Endothelial cell (in vitro differentiated cells): ENCODE measurements around the gene RPL14. TPM values are rescaled to one million over a fixed set of nuclear protein-coding genes. Genes with fewer than 3 reads are reported as not detected.

ENCODE experiments used
- DNase-seq: peaks from one replicate; pipeline ENCODE4 v3.0.0; 2021; ENCODE audit warnings: low spot score
- H3K27ac Mint-ChIP-seq: one replicate; pipeline ENCODE4 v1.8.0; 2021; ENCODE audit warnings: mixed read lengths, inconsistent platforms; ENCODE audit not compliant: unreplicated experiment
- H3K27me3 Mint-ChIP-seq: one replicate; pipeline ENCODE4 v1.8.0; 2021; ENCODE audit warnings: mild to moderate bottlenecking, moderate library complexity, mixed read lengths, inconsistent platforms; ENCODE audit not compliant: unreplicated experiment
- H3K36me3 Mint-ChIP-seq: one replicate; pipeline ENCODE4 v1.8.0; 2021; ENCODE audit warnings: mild to moderate bottlenecking, low read depth, mixed read lengths, inconsistent platforms; ENCODE audit not compliant: unreplicated experiment
- H3K4me1 Mint-ChIP-seq: one replicate; pipeline ENCODE4 v1.8.0; 2021; ENCODE audit warnings: mild to moderate bottlenecking, mixed read lengths, inconsistent platforms; ENCODE audit not compliant: unreplicated experiment
- H3K4me3 Mint-ChIP-seq: one replicate; pipeline ENCODE4 v1.8.0; 2021; ENCODE audit warnings: mild to moderate bottlenecking, mixed read lengths, inconsistent platforms; ENCODE audit not compliant: unreplicated experiment
- H3K9me3 Mint-ChIP-seq: one replicate; pipeline ENCODE4 v1.8.0; 2021; ENCODE audit warnings: mixed read lengths, inconsistent platforms; ENCODE audit not compliant: unreplicated experiment
- total RNA-seq: library from RNA; stranded (reverse); fragmentation: NEBNext Ultra II Directional; extraction: Animal tissue kit (Norgen Biotek cat#: 25700); gene quantifications from one replicate; pipeline ENCODE4 v1.2.1, GENCODE V29; 2021; ENCODE audit not compliant: unreplicated experiment
- TF ChIP-seq, protein P1 (sequence below): fragments of 200-600 bp; sonication (generic); IDR thresholded peaks from one replicate; pipeline ENCODE4 v1.5.0; 2021; ENCODE audit warnings: antibody characterized with exemption; ENCODE audit not compliant: unreplicated experiment

RPL14 gene
- total RNA-seq, 1 donor from 2014 or later = 2,049 TPM

DNA sequence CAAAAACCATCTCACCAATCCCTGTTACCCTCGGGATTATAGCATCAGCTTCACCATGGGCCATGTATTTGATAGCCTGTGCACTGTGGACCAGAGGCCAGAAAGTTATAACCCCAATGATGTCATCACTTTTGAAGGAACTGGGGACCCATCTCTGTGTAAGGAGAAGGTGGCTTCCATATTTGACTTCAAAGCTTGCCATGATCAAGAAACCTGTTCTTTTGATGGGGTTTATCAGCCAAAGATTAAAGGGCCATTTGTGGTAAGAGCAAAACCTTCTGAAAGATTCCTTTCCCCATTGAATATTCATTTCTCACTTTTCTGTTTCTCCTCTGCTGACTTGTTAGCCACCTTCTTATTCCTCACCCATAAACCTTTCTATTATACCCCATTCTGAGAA lies 34.3 kb upstream of the RPL14 start:
- no peaks in the 10 kb centered on the region for H3K27me3 Mint-ChIP-seq
- no peaks in the 10 kb centered on the region for H3K9me3 Mint-ChIP-seq

DNA sequence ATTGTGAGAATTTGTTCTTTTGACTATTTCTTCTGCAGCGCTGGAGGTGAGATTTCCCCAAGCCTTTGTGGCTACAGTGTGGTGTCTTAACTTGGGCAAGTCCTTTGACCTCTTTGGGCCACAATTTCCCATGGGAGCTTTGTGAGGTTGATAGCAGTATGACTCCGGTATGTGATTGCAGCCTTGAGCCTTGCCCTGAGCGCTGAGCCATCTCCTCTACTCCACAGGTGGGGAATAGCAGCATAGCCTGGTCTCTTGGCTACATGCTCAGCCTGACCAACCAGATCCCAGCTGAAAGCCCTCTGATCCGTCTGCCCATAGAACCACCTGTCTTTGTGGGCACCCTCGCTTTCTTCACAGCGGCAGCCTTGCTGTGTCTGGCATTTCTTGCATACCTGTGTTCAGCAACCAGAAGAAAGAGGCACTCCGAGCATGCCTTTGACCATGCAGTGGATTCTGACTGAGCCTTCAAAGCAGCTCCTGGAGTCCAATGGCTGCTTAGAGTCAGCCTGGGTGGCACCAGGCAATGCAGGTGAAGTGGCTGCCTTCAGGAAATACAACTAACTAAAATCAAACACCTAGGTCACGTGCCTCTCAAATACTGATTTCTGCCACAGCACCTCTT lies 30.0 kb upstream of the RPL14 start:
- TF ChIP-seq, protein P1, sequence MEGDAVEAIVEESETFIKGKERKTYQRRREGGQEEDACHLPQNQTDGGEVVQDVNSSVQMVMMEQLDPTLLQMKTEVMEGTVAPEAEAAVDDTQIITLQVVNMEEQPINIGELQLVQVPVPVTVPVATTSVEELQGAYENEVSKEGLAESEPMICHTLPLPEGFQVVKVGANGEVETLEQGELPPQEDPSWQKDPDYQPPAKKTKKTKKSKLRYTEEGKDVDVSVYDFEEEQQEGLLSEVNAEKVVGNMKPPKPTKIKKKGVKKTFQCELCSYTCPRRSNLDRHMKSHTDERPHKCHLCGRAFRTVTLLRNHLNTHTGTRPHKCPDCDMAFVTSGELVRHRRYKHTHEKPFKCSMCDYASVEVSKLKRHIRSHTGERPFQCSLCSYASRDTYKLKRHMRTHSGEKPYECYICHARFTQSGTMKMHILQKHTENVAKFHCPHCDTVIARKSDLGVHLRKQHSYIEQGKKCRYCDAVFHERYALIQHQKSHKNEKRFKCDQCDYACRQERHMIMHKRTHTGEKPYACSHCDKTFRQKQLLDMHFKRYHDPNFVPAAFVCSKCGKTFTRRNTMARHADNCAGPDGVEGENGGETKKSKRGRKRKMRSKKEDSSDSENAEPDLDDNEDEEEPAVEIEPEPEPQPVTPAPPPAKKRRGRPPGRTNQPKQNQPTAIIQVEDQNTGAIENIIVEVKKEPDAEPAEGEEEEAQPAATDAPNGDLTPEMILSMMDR = no peak
- no peaks in the 10 kb centered on the region for H3K36me3 Mint-ChIP-seq
- H3K27ac Mint-ChIP-seq = no peak overlapping the region
- H3K27me3 Mint-ChIP-seq = no peaks in the 10 kb centered on the region
- H3K4me3 Mint-ChIP-seq = no peak overlapping the region
- H3K9me3 Mint-ChIP-seq = no peaks in the 10 kb centered on the region
- H3K4me1 Mint-ChIP-seq = no peaks in the 10 kb centered on the region
- DNase-seq = no peak

More for the DNA sequence above, 34.3 kb upstream of the RPL14 start:
- no peak for DNase-seq
- H3K36me3 Mint-ChIP-seq = no peaks in the 10 kb centered on the region
- H3K4me3 Mint-ChIP-seq = no peak overlapping the region
- no peak overlapping the region for H3K27ac Mint-ChIP-seq
- H3K4me1 Mint-ChIP-seq = no peaks in the 10 kb centered on the region
- TF ChIP-seq, protein P1 = no peak

DNA sequence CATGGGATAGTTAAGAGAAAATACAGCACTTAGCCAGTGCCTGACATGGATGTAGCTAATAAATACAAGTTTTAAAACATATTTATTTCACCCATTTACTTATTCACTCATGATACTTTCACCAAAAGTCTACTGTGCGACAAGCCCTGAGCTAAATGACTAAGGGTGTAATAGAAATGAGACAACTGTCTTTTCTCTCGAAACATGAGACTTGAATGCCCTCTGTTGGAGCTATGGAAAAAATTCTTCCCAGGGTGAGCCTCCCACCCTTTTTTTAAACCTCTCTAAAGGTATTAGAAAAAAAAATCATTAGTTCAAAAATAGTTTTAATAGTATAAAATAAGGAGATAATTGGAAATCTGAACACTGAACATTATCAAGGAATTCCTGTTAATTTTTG lies 24.3 kb upstream of the RPL14 start:
- Mint-ChIP-seq H3K27me3 (no peaks in the 10 kb centered on the region), H3K4me3 (no peak overlapping the region), H3K4me1 (peaks cover 4% of the 10 kb centered on the region), H3K27ac (no peak overlapping the region), H3K9me3 (no peaks in the 10 kb centered on the region), H3K36me3 (no peaks in the 10 kb centered on the region)
- TF ChIP-seq, protein P1 = no peak
- DNase-seq = no peak

DNA sequence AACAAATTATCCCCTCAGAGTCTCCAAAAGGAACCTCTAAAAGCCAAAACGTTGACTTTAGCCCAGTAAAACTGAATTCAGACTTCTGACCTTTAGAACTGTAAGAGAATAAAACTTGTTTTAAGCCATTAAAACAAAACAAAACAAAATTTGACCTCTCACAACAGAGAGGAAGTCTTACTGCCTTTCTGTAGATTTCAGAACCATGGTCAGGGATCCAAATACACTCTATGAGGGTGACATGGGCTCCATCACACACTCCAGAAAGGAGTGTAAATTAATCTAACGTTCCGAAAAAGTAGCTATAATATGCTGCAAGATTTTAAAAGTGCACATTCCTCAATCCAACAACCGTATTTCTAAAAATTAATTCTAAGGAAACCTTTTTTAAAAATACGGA lies 19.2 kb upstream of the RPL14 start:
- H3K36me3 Mint-ChIP-seq = no peaks in the 10 kb centered on the region
- no peak overlapping the region for H3K27ac Mint-ChIP-seq
- DNase-seq = no peak
- H3K27me3 Mint-ChIP-seq = no peaks in the 10 kb centered on the region
- H3K4me3 Mint-ChIP-seq = no peak overlapping the region
- TF ChIP-seq, protein P1 = no peak
- peaks cover 4% of the 10 kb centered on the region for H3K4me1 Mint-ChIP-seq
- no peaks in the 10 kb centered on the region for H3K9me3 Mint-ChIP-seq

DNA sequence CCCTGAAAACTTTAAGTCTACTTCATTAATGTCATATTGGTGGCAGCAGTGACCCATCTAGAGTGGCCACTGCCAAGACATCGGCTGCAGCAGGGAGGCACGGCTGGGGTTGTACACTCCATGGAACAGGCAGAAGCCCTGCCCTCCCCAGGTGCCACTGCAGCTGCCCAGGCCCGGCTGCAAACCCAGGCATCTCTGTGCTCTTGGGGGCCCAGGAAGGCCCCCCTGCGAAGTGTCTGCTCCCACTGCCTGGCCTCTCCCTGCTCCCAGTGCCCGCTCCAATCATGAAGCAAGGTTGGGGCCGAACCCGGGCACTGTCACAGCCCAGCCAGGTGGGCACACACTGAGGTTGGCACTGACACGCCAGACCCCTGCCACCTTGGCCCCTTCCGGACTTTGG lies 12.1 kb upstream of the RPL14 start:
- TF ChIP-seq, protein P1 = no peak
- peaks cover 5% of the 10 kb centered on the region for H3K27me3 Mint-ChIP-seq

More for the DNA sequence above, 12.1 kb upstream of the RPL14 start:
- H3K27ac Mint-ChIP-seq = no peak overlapping the region
- H3K4me3 Mint-ChIP-seq = no peak overlapping the region
- no peak for DNase-seq
- H3K4me1 Mint-ChIP-seq = no peaks in the 10 kb centered on the region
- H3K36me3 Mint-ChIP-seq = no peaks in the 10 kb centered on the region
- no peaks in the 10 kb centered on the region for H3K9me3 Mint-ChIP-seq
